Activated T-helper 1 cell treated with Interleukin-2 at 50 U/mL for 16 hours (primary cell): Measurements from ENCODE around the gene R3HDML.
"Not testable (repeated sequence)": the region's sequence is repeated elsewhere in the genome, so short reads cannot be mapped to it uniquely, and the experiment has no call there.

Experiments
- DNase-seq: peaks from one replicate; pipeline ENCODE4 v3.0.0-alpha.2; 2020; ENCODE audit warnings: low read depth

The R3HDML gene

GRCh38 chr20:44336725-44337380 is at the start of gene R3HDML:
Gene R3HDML, plus strand, starts transcription at chr20:44337043. Its CDS starts 115 bp downstream, at chr20:44337158.
- DNase-seq: no peak

- DNase-seq: no peak
Observed at GRCh38 chr20:44287272-44288097, 49.4 kb upstream of the R3HDML start.

- DNase-seq: no peak
Observed at GRCh38 chr20:44288252-44288651, 48.6 kb upstream of the R3HDML start.

- no peak for DNase-seq
Observed at GRCh38 chr20:44291754-44292153, 45.1 kb upstream of the R3HDML start.

- DNase-seq: no peak
Observed at GRCh38 chr20:44296011-44296410, 40.8 kb upstream of the R3HDML start.

- no peak for DNase-seq
Observed at GRCh38 chr20:44297721-44298120, 39.1 kb upstream of the R3HDML start.

GRCh38 chr20:44299011-44299535 is 37.8 kb upstream of the R3HDML start:
- not testable (repeated sequence) for DNase-seq

GRCh38 chr20:44301285-44301684 is 35.6 kb upstream of the R3HDML start:
- DNase-seq: no peak

- no peak for DNase-seq
Observed at GRCh38 chr20:44302026-44302669, 34.7 kb upstream of the R3HDML start.

- no peak for DNase-seq
Observed at GRCh38 chr20:44302736-44303135, 34.1 kb upstream of the R3HDML start.

- no peak for DNase-seq
Observed at GRCh38 chr20:44304383-44304782, 32.5 kb upstream of the R3HDML start.

- no peak for DNase-seq
Observed at GRCh38 chr20:44306927-44307326, 29.9 kb upstream of the R3HDML start.

GRCh38 chr20:44309763-44310663 is 26.8 kb upstream of the R3HDML start:
- no peak for DNase-seq

GRCh38 chr20:44310664-44311639 is 25.9 kb upstream of the R3HDML start, which contains the start of gene FITM2:
Gene FITM2, minus strand, starts transcription at chr20:44311202. Its CDS starts 54 bp downstream, at chr20:44311148.
- DNase-seq: peak; percentile 97

GRCh38 chr20:44314870-44315269 is 22.0 kb upstream of the R3HDML start:
- DNase-seq: no peak

GRCh38 chr20:44319839-44320422 is 16.9 kb upstream of the R3HDML start:
- no peak for DNase-seq

GRCh38 chr20:44324343-44324742 is 12.5 kb upstream of the R3HDML start:
- DNase-seq: no peak

- no peak for DNase-seq
Observed at GRCh38 chr20:44326391-44327159, 10.3 kb upstream of the R3HDML start.

- DNase-seq: not testable (repeated sequence)
Observed at GRCh38 chr20:44327748-44328147, 9.1 kb upstream of the R3HDML start.
